MM.1S (cell line): Measurements from ENCODE around the gene ST3GAL3.

Source experiments
- DNase-seq: peaks from one replicate; pipeline ENCODE4 v3.0.0-alpha.2; 2015
- H2AFZ ChIP-seq: fragments of 300-600 bp; sonication (generic); 2 replicates; pipeline ENCODE4 v1.6.0; 2016; ENCODE audit warnings: antibody characterized with exemption, low read length
- H3F3A ChIP-seq: fragments of 300-600 bp; sonication (generic); 2 replicates; pipeline ENCODE4 v1.6.1; 2016; ENCODE audit warnings: mild to moderate bottlenecking, antibody characterized with exemption, low read length, moderate library complexity, mixed read lengths; ENCODE audit not compliant: insufficient read depth
- H3K27ac ChIP-seq: fragments of 300-600 bp; sonication (generic); 2 replicates; pipeline ENCODE4 v1.5.1; 2016; ENCODE audit warnings: mild to moderate bottlenecking, low read length
- H3K27me3 ChIP-seq: fragments of 300-600 bp; sonication (generic); replicated peaks from 2 replicates; pipeline ENCODE4 v1.6.0; 2016; ENCODE audit warnings: low read length; ENCODE audit not compliant: insufficient read depth
- H3K36me3 ChIP-seq: fragments of 300-600 bp; sonication (generic); replicated peaks from 2 replicates; pipeline ENCODE4 v1.6.1; 2016; ENCODE audit warnings: mild to moderate bottlenecking, low read length, mixed read lengths; ENCODE audit not compliant: insufficient read depth
- H3K4me1 ChIP-seq: fragments of 300-600 bp; sonication (generic); 2 replicates; pipeline ENCODE4 v1.6.1; 2016; ENCODE audit warnings: low read length, mixed read lengths
- H3K4me2 ChIP-seq: fragments of 300-600 bp; sonication (generic); 2 replicates; pipeline ENCODE4 v1.6.0; 2016; ENCODE audit warnings: low read depth, low read length
- H3K4me3 ChIP-seq: fragments of 300-600 bp; sonication (generic); 2 replicates; pipeline ENCODE4 v1.5.1; 2016; ENCODE audit warnings: low read length, mixed read lengths
- H3K79me2 ChIP-seq: fragments of 300-600 bp; sonication (generic); 2 replicates; pipeline ENCODE4 v1.6.1; 2016; ENCODE audit warnings: mixed run types, low read length, mixed read lengths
- H3K9ac ChIP-seq: fragments of 300-600 bp; sonication (generic); 2 replicates; pipeline ENCODE4 v1.6.1; 2016; ENCODE audit warnings: low read length, mixed read lengths
- H3K9me2 ChIP-seq: fragments of 300-600 bp; sonication (generic); replicated peaks from 2 replicates; pipeline ENCODE4 v1.6.1; 2016; ENCODE audit warnings: mild to moderate bottlenecking, low read length, mixed read lengths; ENCODE audit not compliant: insufficient read depth
- H3K9me3 ChIP-seq: fragments of 300-600 bp; sonication (generic); replicated peaks from 2 replicates; pipeline ENCODE4 v1.6.1; 2016; ENCODE audit warnings: mild to moderate bottlenecking, low read length, mixed read lengths; ENCODE audit not compliant: insufficient read depth
- H4K20me1 ChIP-seq: fragments of 300-600 bp; sonication (generic); 2 replicates; pipeline ENCODE4 v1.6.1; 2016; ENCODE audit warnings: mild to moderate bottlenecking, low read length, moderate library complexity, mixed read lengths; ENCODE audit not compliant: insufficient read depth
- CTCF ChIP-seq: fragments of 300-600 bp; sonication (generic); IDR thresholded peaks from 2 replicates; pipeline ENCODE4 v1.5.1; 2016; ENCODE audit warnings: antibody characterized with exemption, low read length, mixed read lengths
- EZH2 ChIP-seq: fragments of 300-600 bp; sonication (generic); optimal IDR thresholded peaks from 2 replicates; pipeline ENCODE3; 2017; ENCODE audit warnings: low read depth, mild to moderate bottlenecking, antibody characterized with exemption, low read length, mixed read lengths
- EZH2phosphoT487 ChIP-seq: fragments of 300-600 bp; sonication (generic); IDR thresholded peaks from 2 replicates; pipeline ENCODE4 v1.6.1; 2018; ENCODE audit warnings: antibody characterized with exemption, low read length

Gene ST3GAL3

GRCh38 chr1:43937179-43937865, 230.0 kb downstream of the ST3GAL3 start:
- DNase-seq = no peak
- Histone ChIP-seq H3K4me3 (no peak overlapping the region), H3K9me2 (no peaks in the 10 kb centered on the region), H2AFZ (no peak overlapping the region), H4K20me1 (no peaks in the 10 kb centered on the region), H3K4me1 (peaks cover 5% of the 10 kb centered on the region), H3K27ac (no peak overlapping the region), H3K9ac (no peak overlapping the region), H3K36me3 (no peaks in the 10 kb centered on the region), H3K27me3 (no peaks in the 10 kb centered on the region), H3K9me3 (no peaks in the 10 kb centered on the region), H3K4me2 (no peak overlapping the region), H3K79me2 (no peaks in the 10 kb centered on the region), H3F3A (no peaks in the 10 kb centered on the region)
- no peak for TF ChIP-seq EZH2phosphoT487
- no peak for TF ChIP-seq CTCF
- no peak for TF ChIP-seq EZH2

GRCh38 chr1:43938383-43938782, 231.0 kb downstream of the ST3GAL3 start:
- Histone ChIP-seq H3K4me1 (peaks cover 5% of the 10 kb centered on the region), H3K79me2 (no peaks in the 10 kb centered on the region), H3F3A (no peaks in the 10 kb centered on the region), H4K20me1 (no peaks in the 10 kb centered on the region), H3K4me3 (no peak overlapping the region), H3K36me3 (no peaks in the 10 kb centered on the region), H3K9me3 (no peaks in the 10 kb centered on the region), H2AFZ (no peak overlapping the region), H3K4me2 (no peak overlapping the region), H3K9me2 (no peaks in the 10 kb centered on the region), H3K9ac (no peak overlapping the region), H3K27ac (no peak overlapping the region), H3K27me3 (no peaks in the 10 kb centered on the region)
- DNase-seq = no peak
- no peak for TF ChIP-seq EZH2
- no peak for TF ChIP-seq EZH2phosphoT487
- TF ChIP-seq CTCF = no peak

- no peak overlapping the region for H2AFZ ChIP-seq
- no peak overlapping the region for H3K9ac ChIP-seq
- H3K4me1 ChIP-seq = peaks cover 5% of the 10 kb centered on the region
- H3K9me3 ChIP-seq = no peaks in the 10 kb centered on the region
- DNase-seq = no peak
- no peaks in the 10 kb centered on the region for H4K20me1 ChIP-seq
- no peaks in the 10 kb centered on the region for H3F3A ChIP-seq
- H3K9me2 ChIP-seq = no peaks in the 10 kb centered on the region
- TF ChIP-seq EZH2 = no peak
- no peak for TF ChIP-seq EZH2phosphoT487
- TF ChIP-seq CTCF = no peak
- H3K27me3 ChIP-seq = no peaks in the 10 kb centered on the region
- H3K36me3 ChIP-seq = no peaks in the 10 kb centered on the region
- H3K27ac ChIP-seq = no peak overlapping the region
- H3K79me2 ChIP-seq = no peaks in the 10 kb centered on the region
- no peak overlapping the region for H3K4me3 ChIP-seq
- no peak overlapping the region for H3K4me2 ChIP-seq
Observed at GRCh38 chr1:43938892-43939587, 231.7 kb downstream of the ST3GAL3 start.
